ENCODE data around the gene PECR.
"Not testable (repeated sequence)": the region's sequence is repeated elsewhere in the genome, so short reads cannot be mapped to it uniquely, and the experiment has no call there.

The PECR gene

GRCh38 chr2:216081012-216081411, 597 bp downstream of the PECR start:
- peak overlapping the region; percentile 82 for H3K4me3 ChIP-seq (ENCODE audit: low read length)
- no peak for TF ChIP-seq EZH2phosphoT487 (IDR thresholded peaks at IDR 0.05; ENCODE audit: low read depth)
- TF ChIP-seq, protein P1, sequence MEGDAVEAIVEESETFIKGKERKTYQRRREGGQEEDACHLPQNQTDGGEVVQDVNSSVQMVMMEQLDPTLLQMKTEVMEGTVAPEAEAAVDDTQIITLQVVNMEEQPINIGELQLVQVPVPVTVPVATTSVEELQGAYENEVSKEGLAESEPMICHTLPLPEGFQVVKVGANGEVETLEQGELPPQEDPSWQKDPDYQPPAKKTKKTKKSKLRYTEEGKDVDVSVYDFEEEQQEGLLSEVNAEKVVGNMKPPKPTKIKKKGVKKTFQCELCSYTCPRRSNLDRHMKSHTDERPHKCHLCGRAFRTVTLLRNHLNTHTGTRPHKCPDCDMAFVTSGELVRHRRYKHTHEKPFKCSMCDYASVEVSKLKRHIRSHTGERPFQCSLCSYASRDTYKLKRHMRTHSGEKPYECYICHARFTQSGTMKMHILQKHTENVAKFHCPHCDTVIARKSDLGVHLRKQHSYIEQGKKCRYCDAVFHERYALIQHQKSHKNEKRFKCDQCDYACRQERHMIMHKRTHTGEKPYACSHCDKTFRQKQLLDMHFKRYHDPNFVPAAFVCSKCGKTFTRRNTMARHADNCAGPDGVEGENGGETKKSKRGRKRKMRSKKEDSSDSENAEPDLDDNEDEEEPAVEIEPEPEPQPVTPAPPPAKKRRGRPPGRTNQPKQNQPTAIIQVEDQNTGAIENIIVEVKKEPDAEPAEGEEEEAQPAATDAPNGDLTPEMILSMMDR (IDR thresholded peaks at IDR 0.05; ENCODE audit: low read depth, low read length), result no peak
- no peaks in the 10 kb centered on the region for H4K20me1 ChIP-seq (ENCODE audit: insufficient read depth, low read length)
- no peaks in the 10 kb centered on the region for H3K9me3 ChIP-seq (ENCODE audit: insufficient read depth, low read length)
- H3K27me3 ChIP-seq (ENCODE audit: low read depth, low read length), result no peaks in the 10 kb centered on the region
- peaks cover 17% of the 10 kb centered on the region; the same call in 1 of the 2 replicates for H3K4me1 ChIP-seq (ENCODE audit: low read length)
- H3K9ac ChIP-seq (ENCODE audit: low read length), result peak overlapping the region; percentile 72
- H3K27ac ChIP-seq (ENCODE audit: low read length), result no peak overlapping the region
- peak overlapping the region; percentile 71 for H2AFZ ChIP-seq (ENCODE audit: low read depth, low read length)
- H3K4me2 ChIP-seq (ENCODE audit: low read length), result peak overlapping the region; percentile 79
- H3K36me3 ChIP-seq (replicated peaks; ENCODE audit: low read depth, low read length), result no peaks in the 10 kb centered on the region
- no peaks in the 10 kb centered on the region for H3K79me2 ChIP-seq (ENCODE audit: low read length)

DNA sequence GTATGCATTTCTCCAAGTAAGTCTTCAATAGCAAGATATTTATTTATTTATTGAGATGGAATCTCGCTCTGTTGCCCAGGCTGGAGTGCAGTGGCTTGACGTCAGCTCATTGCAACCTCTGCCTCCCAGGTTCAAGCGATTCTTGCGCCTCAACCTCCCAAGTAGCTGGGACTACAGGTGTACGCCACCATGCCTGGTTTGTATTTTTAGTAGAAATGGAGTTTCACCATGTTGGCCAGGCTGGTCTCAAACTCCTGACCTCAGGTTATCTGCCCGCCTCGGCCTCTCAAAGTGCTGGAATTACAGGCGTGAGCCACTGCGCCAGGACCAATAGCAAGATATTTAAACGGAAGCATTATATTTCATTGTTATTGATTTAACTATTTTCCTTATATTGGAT, 1.6 kb downstream of the PECR start:
- not testable (repeated sequence) for H2AFZ ChIP-seq (ENCODE audit: low read depth, low read length); H3K4me2 ChIP-seq (ENCODE audit: low read length); H3K36me3 ChIP-seq (replicated peaks; ENCODE audit: low read depth, low read length); H3K79me2 ChIP-seq (ENCODE audit: low read length); H3K9me3 ChIP-seq (ENCODE audit: insufficient read depth, low read length); H3K9ac ChIP-seq (ENCODE audit: low read length); H3K27ac ChIP-seq (ENCODE audit: low read length); H4K20me1 ChIP-seq (ENCODE audit: insufficient read depth, low read length); H3K4me3 ChIP-seq (ENCODE audit: low read length); H3K27me3 ChIP-seq (ENCODE audit: low read depth, low read length)
- peaks cover 17% of the 10 kb centered on the region; the same call in 1 of the 2 replicates for H3K4me1 ChIP-seq (ENCODE audit: low read length)

- no peaks in the 10 kb centered on the region for H3K27me3 ChIP-seq (ENCODE audit: low read depth, low read length)
- no peak overlapping the region for H3K4me2 ChIP-seq (ENCODE audit: low read length)
- no peak overlapping the region for H2AFZ ChIP-seq (ENCODE audit: low read depth, low read length)
- H3K36me3 ChIP-seq (replicated peaks; ENCODE audit: low read depth, low read length), result no peaks in the 10 kb centered on the region
- TF ChIP-seq, protein P1 (IDR thresholded peaks at IDR 0.05; ENCODE audit: low read depth, low read length), result no peak
- no peak for TF ChIP-seq EZH2phosphoT487 (IDR thresholded peaks at IDR 0.05; ENCODE audit: low read depth)
- H3K9me3 ChIP-seq (ENCODE audit: insufficient read depth, low read length), result no peaks in the 10 kb centered on the region
- no peaks in the 10 kb centered on the region for H3K79me2 ChIP-seq (ENCODE audit: low read length)
- no peak overlapping the region for H3K9ac ChIP-seq (ENCODE audit: low read length)
- H3K27ac ChIP-seq (ENCODE audit: low read length), result no peak overlapping the region
- no peaks in the 10 kb centered on the region for H4K20me1 ChIP-seq (ENCODE audit: insufficient read depth, low read length)
- peaks cover 13% of the 10 kb centered on the region; the same call in 1 of the 2 replicates for H3K4me1 ChIP-seq (ENCODE audit: low read length)
- H3K4me3 ChIP-seq (ENCODE audit: low read length), result no peak overlapping the region
Measured at GRCh38 chr2:216078776-216079175, 2.8 kb downstream of the PECR start.

GRCh38 chr2:216075510-216076485, 5.8 kb downstream of the PECR start:
- H3K4me1 ChIP-seq (ENCODE audit: low read length), result peaks cover 4% of the 10 kb centered on the region; the same call in 1 of the 2 replicates
- no peaks in the 10 kb centered on the region for H3K27me3 ChIP-seq (ENCODE audit: low read depth, low read length)
- no peak overlapping the region for H2AFZ ChIP-seq (ENCODE audit: low read depth, low read length)
- H4K20me1 ChIP-seq (ENCODE audit: insufficient read depth, low read length), result no peaks in the 10 kb centered on the region
- no peak overlapping the region for H3K4me3 ChIP-seq (ENCODE audit: low read length)
- no peak overlapping the region for H3K27ac ChIP-seq (ENCODE audit: low read length)
- H3K36me3 ChIP-seq (replicated peaks; ENCODE audit: low read depth, low read length), result peaks cover 5% of the 10 kb centered on the region
- H3K79me2 ChIP-seq (ENCODE audit: low read length), result no peaks in the 10 kb centered on the region
- no peaks in the 10 kb centered on the region for H3K9me3 ChIP-seq (ENCODE audit: insufficient read depth, low read length)
- TF ChIP-seq, protein P1 (IDR thresholded peaks at IDR 0.05; ENCODE audit: low read depth, low read length), result no peak
- no peak for TF ChIP-seq EZH2phosphoT487 (IDR thresholded peaks at IDR 0.05; ENCODE audit: low read depth)
- H3K9ac ChIP-seq (ENCODE audit: low read length), result no peak overlapping the region
- H3K4me2 ChIP-seq (ENCODE audit: low read length), result no peak overlapping the region

Data from OCI-LY3 (cell line).